HUES48 (cell line): ENCODE results near the gene HINT1.
A peak's percentile ranks its signal among the peaks of the same experiment; 100 is the strongest.

ENCODE experiments used
- H3K27ac ChIP-seq: one replicate; pipeline ENCODE4 v1.7.0; 2013; ENCODE audit warnings: low read depth, low read length, inconsistent platforms
- H3K27me3 ChIP-seq: 2 replicates; pipeline ENCODE4 v1.6.1; 2013; ENCODE audit warnings: mild to moderate bottlenecking, low read length; ENCODE audit not compliant: control insufficient read depth, insufficient read depth
- H3K36me3 ChIP-seq: 2 replicates; pipeline ENCODE4 v1.6.1; 2013; ENCODE audit warnings: low read length; ENCODE audit not compliant: control insufficient read depth, insufficient read depth
- H3K4me1 ChIP-seq: 2 replicates; pipeline ENCODE4 v1.6.1; 2013; ENCODE audit warnings: mild to moderate bottlenecking, low read length; ENCODE audit not compliant: control insufficient read depth, insufficient read depth
- H3K4me3 ChIP-seq: 2 replicates; pipeline ENCODE4 v1.5.1; 2013; ENCODE audit warnings: mild to moderate bottlenecking, low read depth, low read length
- H3K9ac ChIP-seq: 2 replicates; pipeline ENCODE4 v1.6.1; 2013; ENCODE audit warnings: mild to moderate bottlenecking, low read depth, low read length, moderate library complexity
- H3K9me3 ChIP-seq: 2 replicates; pipeline ENCODE4 v1.6.1; 2013; ENCODE audit warnings: low read length; ENCODE audit not compliant: control insufficient read depth, insufficient read depth

HINT1 gene

DNA sequence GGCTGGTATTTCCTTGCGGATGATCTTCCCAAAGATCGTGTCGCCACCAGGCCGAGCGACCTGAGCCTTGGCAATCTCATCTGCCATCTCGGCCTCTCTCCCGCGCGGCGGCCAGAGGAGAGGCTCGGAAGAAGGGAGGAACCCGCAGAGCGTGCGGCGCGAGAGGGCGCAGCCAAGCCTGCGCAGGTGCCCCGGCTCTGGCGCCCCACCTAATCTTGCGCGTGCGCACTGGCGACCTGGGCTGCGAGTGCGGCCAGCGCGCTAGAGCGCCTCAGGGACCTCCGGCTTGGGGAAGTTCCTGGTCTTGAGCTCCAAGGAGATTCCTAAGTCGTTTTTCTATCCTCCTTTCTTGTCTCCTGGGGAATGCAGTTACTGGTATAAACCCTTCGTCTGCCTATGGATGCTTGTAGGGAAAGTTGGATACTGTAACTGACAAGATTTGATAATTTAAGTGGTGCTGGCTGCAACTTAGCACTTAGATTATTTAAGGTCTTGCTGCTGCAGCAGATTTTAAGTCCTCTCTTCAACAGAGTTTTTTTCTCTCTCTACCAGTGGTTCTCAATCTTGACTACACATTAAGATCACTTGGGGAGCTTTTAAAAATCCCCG, at the start of gene HINT1:
Gene HINT1, minus strand, starts transcription at position 138 of the 609 bp plus-strand sequence. Its CDS starts 51 bp downstream, at position 87.
- H3K4me1 ChIP-seq: peaks cover 12% of the 10 kb centered on the region
- peaks cover 25% of the 10 kb centered on the region for H3K36me3 ChIP-seq
- H3K9ac ChIP-seq: peak within 1 kb of the TSS; percentile 91
- H3K27me3 ChIP-seq: no peaks in the 10 kb centered on the region
- H3K4me3 ChIP-seq: peak within 1 kb of the TSS; percentile 97
- no peaks in the 10 kb centered on the region for H3K9me3 ChIP-seq
- peak within 1 kb of the TSS; percentile 91 for H3K27ac ChIP-seq

DNA sequence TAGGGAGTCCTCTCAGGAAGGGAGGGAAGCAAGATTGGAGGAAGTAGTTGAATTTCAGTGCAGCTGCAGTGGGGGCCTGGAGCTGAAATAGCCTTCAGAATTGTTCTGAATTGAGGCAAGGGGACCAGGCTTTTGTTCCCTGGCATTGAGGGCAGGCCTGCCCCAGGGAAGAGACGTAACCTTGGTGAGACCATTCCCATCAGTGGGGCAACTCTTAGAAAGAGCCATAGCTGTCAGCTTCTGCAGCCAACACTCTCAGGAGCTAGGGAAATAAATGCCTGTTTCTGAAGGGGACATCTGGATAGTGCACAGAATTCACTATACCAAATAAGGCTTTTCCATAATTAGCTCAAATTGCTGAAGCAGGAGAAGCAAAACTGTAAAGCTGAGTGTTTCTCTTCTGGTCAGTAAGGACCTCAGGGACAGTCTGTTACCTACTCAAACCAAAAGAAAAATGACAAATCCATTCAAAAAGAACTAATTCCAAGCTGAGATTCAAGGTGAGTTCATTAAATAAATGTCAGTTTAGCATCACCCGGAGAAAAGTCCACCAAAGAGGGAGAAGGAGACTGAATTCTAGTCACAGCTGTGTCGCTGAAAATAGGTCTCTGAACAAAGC, 49.7 kb upstream of the HINT1 start:
- Histone ChIP-seq H3K4me1 (0 out of 2 replicates have a peak, but pooled peaks cover 1% of the 10 kb centered on the region), H3K9ac (no peak overlapping the region), H3K9me3 (no peaks in the 10 kb centered on the region), H3K36me3 (no peaks in the 10 kb centered on the region), H3K4me3 (no peak overlapping the region), H3K27ac (no peak overlapping the region), H3K27me3 (no peaks in the 10 kb centered on the region)

DNA sequence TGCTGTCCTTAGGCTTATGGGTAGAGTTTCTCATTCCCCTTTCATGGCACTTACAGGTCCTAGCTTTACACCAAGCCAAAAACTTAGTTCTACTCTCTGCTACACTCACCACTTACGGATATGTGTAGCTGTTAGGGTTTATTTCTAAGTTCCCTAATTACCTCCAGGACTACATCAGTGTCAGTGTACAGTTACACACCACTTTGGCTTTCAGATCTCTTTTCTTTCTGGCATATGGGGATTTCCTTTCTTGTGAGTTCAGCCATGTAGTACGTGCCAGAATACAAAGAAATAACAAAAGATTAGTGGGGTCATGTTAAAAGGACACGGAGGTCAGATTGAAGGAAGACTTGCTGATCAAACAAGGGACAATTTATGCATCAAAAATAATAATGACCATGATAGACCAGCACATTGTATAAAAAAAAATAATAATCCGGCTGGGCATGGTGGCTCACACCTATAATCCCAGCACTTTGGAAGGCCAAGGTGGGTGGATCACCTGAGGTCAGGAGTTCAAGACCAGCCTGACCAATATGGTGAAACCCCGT, 47.5 kb upstream of the HINT1 start:
- H3K9me3 ChIP-seq: no peaks in the 10 kb centered on the region
- H3K36me3 ChIP-seq: no peaks in the 10 kb centered on the region
- no peak overlapping the region for H3K9ac ChIP-seq
- no peak overlapping the region for H3K4me3 ChIP-seq
- H3K27ac ChIP-seq: no peak overlapping the region
- H3K27me3 ChIP-seq: no peaks in the 10 kb centered on the region
- peaks cover 13% of the 10 kb centered on the region for H3K4me1 ChIP-seq

DNA sequence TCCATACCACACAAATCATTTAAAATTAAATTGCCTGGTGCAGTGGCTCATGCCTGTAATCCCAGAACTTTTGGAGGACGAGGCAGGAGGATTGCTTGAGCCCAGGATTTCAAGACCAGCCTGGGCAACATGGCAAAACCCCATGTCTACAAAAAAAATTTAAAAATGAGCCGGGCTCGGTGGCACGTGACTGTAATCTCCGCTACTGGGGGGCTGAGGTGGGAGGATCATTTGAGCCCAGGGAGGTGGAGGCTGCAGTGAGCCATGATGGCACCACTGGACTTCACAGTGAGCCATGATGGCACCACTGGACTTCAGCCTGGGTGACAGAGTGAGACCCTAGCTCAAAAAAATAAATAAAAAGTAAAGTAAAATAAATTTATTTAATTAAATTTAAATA, 46.6 kb upstream of the HINT1 start:
- Histone ChIP-seq H3K9me3 (no peaks in the 10 kb centered on the region), H3K4me3 (no peak overlapping the region), H3K36me3 (no peaks in the 10 kb centered on the region), H3K9ac (no peak overlapping the region), H3K27me3 (no peaks in the 10 kb centered on the region), H3K4me1 (peaks cover 21% of the 10 kb centered on the region), H3K27ac (no peak overlapping the region)

DNA sequence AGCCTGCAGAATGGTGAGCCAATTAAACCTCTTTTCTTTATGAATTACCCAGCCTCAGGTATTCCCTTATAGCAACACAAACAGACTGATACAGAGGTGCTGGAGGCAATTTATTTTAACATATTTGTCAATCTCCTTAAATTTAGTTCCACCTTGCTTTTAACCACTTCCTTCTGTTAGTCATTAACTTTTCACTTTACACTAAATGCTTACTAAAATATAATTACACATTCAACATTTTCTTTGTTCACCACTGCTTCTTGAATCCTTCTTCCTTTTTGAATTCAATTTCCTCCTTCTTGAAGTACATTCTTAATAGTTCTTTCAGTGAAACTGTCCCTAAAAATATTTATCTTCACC, 45.1 kb upstream of the HINT1 start:
- Histone ChIP-seq H3K36me3 (no peaks in the 10 kb centered on the region), H3K27me3 (no peaks in the 10 kb centered on the region), H3K4me3 (no peak overlapping the region), H3K27ac (no peak overlapping the region), H3K4me1 (peaks cover 23% of the 10 kb centered on the region), H3K9ac (no peak overlapping the region), H3K9me3 (no peaks in the 10 kb centered on the region)

DNA sequence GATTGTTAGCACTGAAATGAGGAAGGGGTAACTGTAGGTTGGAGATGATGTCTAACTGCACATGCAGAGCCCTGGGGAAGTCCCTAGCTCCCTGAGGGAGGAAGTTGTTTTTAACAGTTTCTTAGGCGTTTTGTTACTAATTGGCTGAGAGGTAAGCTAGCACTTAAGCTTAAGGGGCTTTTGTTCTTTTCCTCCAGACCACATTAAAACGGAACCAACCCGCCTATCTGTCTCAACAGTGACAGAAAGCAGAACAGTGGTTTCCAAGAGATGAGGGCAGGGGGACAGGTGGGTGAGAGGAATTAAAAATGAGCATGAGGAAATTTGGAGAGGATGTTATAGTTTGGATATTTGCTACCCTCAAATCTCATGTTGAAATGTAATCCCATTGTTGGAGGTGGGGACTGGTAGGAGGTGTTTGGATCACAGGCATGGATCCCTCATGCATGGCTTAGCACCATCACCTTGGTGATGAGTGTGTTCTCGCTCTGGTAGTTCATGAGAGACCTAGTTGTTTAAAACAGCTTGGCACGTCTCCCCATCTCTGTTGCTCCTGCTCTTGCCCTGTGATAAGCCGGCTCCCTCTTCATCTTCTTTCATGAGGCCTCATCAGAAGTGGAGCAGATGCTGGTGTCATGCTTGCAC, 44.6 kb upstream of the HINT1 start:
- no peak overlapping the region for H3K27ac ChIP-seq

DNA sequence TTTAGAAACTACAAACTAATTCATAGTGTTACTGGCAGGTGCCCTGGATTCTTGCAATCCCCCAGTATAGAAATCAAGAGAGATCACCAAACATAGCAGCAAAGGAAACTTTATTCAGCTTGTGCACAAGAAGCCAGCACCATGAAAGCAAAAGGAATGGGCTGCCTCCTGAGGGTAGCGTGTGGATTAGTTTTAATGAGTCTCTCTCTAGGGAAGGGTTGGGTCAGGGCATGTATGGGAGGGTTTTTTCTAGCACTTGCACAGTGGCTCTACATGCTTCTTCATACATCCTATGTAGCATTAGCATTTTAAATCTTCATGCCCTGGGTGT, 44.1 kb upstream of the HINT1 start:
- no peak overlapping the region for H3K27ac ChIP-seq
- no peaks in the 10 kb centered on the region for H3K27me3 ChIP-seq
- H3K4me3 ChIP-seq: no peak overlapping the region
- peaks cover 23% of the 10 kb centered on the region for H3K4me1 ChIP-seq
- no peaks in the 10 kb centered on the region for H3K9me3 ChIP-seq
- no peak overlapping the region for H3K9ac ChIP-seq
- H3K36me3 ChIP-seq: no peaks in the 10 kb centered on the region

More for the DNA sequence above, 44.6 kb upstream of the HINT1 start:
- Histone ChIP-seq H3K4me1 (peaks cover 23% of the 10 kb centered on the region), H3K9me3 (no peaks in the 10 kb centered on the region), H3K4me3 (no peak overlapping the region), H3K9ac (no peak overlapping the region), H3K27me3 (no peaks in the 10 kb centered on the region), H3K36me3 (no peaks in the 10 kb centered on the region)

GRCh38 chr5:131206772-131207171, 41.7 kb upstream of the HINT1 start:
- Histone ChIP-seq H3K27me3 (no peaks in the 10 kb centered on the region), H3K4me3 (no peak overlapping the region), H3K4me1 (peaks cover 23% of the 10 kb centered on the region), H3K36me3 (no peaks in the 10 kb centered on the region), H3K9ac (no peak overlapping the region), H3K9me3 (no peaks in the 10 kb centered on the region), H3K27ac (no peak overlapping the region)

GRCh38 chr5:131206061-131206460, 41.0 kb upstream of the HINT1 start:
- no peak overlapping the region for H3K27ac ChIP-seq
- H3K4me3 ChIP-seq: no peak overlapping the region
- no peaks in the 10 kb centered on the region for H3K27me3 ChIP-seq
- no peaks in the 10 kb centered on the region for H3K9me3 ChIP-seq
- no peaks in the 10 kb centered on the region for H3K36me3 ChIP-seq
- H3K9ac ChIP-seq: no peak overlapping the region
- peaks cover 23% of the 10 kb centered on the region for H3K4me1 ChIP-seq

DNA sequence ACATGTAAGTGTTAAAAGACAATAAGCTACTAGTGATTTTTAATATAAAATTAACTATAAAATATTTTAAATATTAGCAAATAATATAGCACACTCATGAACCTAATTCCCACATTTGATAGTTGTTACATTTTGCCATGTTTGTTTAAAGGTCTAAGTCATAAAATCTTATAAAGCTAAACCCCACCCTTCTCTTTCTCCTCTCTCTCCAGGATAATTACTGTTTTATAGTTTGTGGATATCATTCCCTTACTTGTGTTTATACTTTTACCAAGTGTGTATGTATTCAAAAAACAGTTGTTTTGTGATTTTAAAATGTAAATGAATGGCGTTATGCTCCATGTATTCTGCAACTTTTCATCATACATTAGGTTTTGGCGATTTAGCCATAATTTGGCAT, 39.9 kb upstream of the HINT1 start:
- Histone ChIP-seq H3K4me3 (no peak overlapping the region), H3K27ac (no peak overlapping the region), H3K9me3 (no peaks in the 10 kb centered on the region), H3K9ac (no peak overlapping the region), H3K4me1 (peaks cover 23% of the 10 kb centered on the region), H3K36me3 (no peaks in the 10 kb centered on the region), H3K27me3 (no peaks in the 10 kb centered on the region)

GRCh38 chr5:131200560-131200959, 35.5 kb upstream of the HINT1 start:
- H3K9ac ChIP-seq: no peak overlapping the region
- H3K27me3 ChIP-seq: no peaks in the 10 kb centered on the region
- no peak overlapping the region for H3K4me3 ChIP-seq
- H3K27ac ChIP-seq: no peak overlapping the region
- H3K4me1 ChIP-seq: no peaks in the 10 kb centered on the region; the same call in 1 of the 2 replicates
- H3K36me3 ChIP-seq: no peaks in the 10 kb centered on the region
- H3K9me3 ChIP-seq: no peaks in the 10 kb centered on the region
